HG03558 (cell line): ENCODE results near the gene BOLL.
"Not testable (repeated sequence)": the region's sequence is repeated elsewhere in the genome, so short reads cannot be mapped to it uniquely, and the experiment has no call there.

ENCODE experiments used
- ATAC-seq: cut with Tn5 transposase; IDR thresholded peaks from one replicate; pipeline ENCODE4 v1.9.1; 2021; ENCODE audit warnings: moderate number of reproducible peaks; ENCODE audit not compliant: unreplicated experiment; ENCODE audit errors: extremely low read depth

The BOLL gene

GRCh38 chr2:197799068-197799467, 13.9 kb upstream of the BOLL start:
- no peak for ATAC-seq

- ATAC-seq = no peak
Observed at GRCh38 chr2:197798187-197798586, 13.1 kb upstream of the BOLL start.

DNA sequence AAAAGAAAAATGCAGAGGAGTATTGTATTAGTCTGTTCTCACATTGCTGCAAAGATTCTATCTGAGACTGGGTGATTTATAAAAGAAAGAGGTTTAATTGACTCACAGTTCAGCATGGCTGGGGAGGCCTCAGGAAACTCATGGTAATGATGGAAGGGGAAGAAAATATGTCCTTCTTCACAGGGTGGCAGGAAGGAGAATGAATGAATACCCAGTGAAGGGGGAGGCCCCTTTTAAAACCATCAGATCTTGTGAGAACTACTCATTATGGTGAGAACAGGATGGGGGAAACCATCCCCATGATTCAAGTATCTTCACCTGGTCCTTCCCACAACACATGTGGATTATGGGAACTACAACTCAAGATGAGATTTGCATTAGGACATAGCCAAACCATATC, 10.2 kb upstream of the BOLL start:
- ATAC-seq = no peak

GRCh38 chr2:197793456-197793855, 8.3 kb upstream of the BOLL start:
- ATAC-seq = no peak

DNA sequence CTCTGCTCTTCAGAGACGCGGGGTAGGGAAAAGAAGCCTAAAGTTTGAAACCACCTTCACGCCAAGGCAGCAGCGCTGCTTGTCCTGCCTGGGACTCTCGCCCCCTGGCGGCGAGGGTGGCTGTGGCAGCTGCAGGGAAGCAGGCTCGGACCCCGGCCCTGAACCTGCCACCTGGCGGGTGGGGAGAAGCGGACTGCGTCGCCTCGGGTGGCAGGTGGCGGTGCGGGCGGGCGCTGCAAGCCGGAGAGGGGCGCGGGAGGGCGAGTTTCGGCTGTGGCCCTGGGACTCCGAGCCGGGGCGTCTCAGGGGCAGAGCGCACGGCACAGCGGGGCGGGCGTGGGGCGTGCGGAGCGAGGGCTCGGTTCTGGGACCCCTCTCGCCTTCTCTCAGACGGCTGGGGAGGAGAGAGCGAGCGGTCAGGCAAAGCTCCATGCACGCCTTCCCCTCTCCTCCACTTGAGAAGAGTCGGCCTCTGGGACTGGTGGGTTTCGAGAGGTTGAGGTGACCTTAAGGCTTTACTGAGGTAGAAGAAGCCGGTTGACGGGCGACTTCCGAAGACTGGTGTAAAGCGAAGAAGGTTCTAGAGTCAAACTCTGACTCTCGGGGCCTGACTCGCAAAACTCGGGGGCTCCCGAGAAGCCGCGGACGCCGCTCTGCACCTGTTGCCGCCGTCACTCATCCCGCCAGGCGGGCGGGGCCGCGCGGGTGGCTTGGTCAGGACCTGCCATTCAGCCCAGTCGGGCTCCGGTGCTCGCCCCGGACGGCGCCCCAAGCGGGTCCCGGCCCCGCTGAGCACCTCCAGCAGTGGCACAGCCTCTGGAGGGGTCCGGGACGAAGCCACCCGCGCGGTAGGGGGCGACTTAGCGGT, 1.1 kb upstream of the BOLL start:
- peak; percentile 42 for ATAC-seq

DNA sequence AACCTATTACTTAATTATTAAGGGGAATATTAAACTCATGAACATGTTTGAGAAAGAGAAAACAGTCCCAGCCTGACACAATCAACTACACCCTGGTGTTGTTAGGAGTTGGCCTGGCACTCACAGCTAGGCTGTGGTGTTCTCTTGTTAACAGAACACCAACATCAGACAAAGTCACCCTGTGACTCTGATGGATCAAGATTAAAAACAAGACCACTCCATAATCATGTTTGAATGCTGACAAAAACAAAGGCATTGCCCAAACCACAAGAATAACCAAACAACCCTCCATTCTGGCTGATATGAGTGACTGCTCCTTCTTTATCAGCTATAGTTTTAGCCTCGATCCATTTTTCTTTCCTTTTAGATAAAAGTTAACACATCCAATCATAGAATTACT, 3.0 kb downstream of the BOLL start:
- no peak for ATAC-seq

DNA sequence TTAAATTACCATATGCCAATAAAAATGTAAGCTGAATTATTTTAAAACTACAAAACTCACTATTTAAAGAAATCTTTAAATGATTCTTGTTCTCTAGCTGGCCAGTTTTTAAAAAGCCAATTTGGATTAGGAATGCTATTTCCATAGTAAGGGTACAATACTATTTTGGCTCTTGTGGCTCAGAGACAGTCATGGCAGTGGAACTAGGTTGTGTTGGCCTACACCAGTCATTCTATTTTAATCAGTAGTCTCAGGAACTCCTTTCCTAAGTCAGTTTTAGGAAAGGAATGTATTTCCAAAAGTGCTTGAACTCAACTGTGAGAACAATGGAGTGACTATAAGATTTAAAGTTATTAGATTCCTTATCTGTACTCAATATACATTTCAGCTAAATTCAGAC, 5.9 kb downstream of the BOLL start:
- no peak for ATAC-seq

DNA sequence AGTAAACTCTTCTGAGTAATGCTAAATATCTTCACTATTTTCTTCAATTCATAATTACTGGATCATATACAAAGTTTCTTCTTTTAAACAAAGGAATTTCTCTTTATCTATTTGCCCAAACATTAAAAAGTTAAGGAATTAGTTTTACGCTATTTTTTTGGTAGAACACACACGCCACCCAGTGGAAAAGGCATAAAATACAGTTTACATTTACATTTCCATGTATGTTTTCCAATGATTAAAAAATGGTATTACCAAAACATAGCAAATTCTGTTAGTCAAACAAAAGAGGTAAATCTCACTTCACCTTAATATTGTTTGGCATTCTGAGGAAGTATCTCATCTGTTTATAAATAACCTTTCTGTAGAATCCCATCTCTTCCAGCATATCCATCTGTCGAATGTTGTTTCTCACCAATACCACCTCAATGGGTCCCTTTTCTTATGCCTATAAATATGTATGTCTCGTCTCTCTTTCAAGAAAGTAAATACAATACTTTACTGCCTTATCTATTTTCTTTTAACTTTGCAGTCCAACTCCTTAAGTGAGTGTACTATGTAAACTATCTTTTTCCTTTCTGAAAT, 7.2 kb downstream of the BOLL start:
- ATAC-seq = no peak

GRCh38 chr2:197760293-197760657, 24.8 kb downstream of the BOLL start:
- no peak for ATAC-seq

DNA sequence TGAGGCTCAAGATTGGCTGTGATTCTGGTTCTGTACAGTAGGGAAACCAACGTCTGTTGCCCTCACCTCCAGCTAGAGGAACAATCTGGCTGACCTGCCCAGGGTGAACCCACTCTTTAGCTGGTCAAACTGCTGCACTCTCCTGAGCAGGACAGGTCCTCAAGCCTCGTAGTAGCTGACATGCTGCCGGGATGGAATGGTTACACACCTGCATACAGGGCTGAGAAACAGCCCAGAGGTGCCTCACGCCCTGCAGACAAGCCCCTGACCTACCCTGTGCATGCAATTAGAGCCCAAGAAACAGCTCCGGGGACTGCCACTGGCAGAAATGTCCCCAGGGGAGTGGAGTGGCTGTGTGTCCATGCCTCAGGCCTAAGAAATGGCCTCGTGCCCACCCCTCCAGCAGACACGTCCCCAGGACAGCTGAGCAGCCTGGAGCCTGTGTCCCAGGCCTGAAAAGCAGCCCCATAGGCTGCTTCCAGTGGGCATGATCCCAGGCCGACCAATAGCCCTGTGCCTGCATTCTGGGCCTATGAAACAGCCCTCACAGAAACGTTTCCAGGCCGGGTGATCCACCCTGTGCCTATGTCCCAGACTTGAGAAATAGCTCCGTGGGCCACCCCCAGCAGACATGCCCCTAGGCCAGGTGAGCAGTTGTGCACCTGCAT, 25.4 kb downstream of the BOLL start:
- no peak for ATAC-seq

DNA sequence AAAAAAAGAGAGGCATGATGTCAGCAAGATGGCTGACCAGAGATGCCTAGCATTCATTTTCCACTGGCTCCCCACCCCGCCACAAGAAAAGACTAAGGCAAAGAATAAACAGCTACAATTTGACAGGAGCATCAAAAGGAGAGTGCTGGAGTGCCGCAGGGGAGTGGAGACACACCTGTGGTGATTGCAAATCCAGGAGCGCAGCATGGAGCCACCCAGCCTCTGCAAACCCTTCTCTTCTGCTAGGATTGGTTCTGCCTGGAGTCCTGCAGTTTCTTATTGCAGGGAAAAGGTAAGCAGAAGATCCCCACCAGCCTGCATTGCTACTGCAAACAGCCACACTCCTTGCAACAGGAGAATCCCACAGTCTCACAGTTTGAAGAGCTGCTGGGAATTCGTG, 26.1 kb downstream of the BOLL start:
- no peak for ATAC-seq

- ATAC-seq = no peak
Observed at GRCh38 chr2:197740200-197740599, 44.9 kb downstream of the BOLL start.

DNA sequence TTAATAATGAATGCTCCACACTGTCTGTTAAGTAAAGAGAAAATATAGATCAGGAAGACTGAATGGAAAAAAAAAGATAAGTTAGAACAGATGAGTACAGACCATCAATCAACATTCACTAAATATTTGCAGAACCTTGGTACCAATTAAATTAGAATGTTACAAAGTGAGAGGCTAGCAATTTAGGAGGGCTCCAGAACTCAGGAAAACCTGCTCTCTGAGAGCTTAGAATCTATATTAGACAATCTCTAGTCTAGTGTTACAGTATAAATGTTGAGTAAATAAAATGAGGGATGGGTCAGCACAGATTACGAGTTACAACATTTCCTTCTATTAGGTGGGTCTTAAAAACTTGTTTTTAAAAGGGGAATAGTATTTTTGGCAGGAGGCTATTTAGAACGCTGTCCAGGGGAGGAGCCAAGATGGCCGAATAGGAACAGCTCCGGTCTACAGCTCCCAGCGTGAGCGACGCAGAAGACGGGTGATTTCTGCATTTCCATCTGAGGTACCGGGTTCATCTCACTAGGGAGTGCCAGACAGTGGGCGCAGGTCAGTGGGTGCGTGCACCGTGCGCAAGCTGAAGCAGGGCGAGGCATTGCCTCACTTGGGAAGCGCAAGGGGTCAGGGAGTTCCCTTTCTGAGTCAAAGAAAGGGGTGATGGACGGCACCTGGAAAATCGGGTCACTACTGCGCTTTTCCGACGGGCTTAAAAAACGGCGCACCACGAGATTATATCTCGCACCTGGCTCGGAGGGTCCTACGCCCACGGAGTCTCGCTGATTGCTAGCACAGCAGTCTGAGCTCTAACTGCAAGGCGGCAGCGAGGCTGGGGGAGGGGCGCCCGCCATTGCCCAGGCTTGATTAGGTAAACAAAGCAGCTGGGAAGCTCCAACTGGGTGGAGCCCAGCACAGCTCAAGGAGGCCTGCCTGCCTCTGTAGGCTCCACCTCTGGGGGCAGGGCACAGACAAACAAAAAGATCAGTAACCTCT, 56.3 kb downstream of the BOLL start:
- not testable (repeated sequence) for ATAC-seq

- no peak for ATAC-seq
Observed at GRCh38 chr2:197727011-197727410, 58.1 kb downstream of the BOLL start.

GRCh38 chr2:197717863-197718262, 67.3 kb downstream of the BOLL start:
- no peak for ATAC-seq

GRCh38 chr2:197713271-197713670, 71.8 kb downstream of the BOLL start:
- ATAC-seq = no peak

DNA sequence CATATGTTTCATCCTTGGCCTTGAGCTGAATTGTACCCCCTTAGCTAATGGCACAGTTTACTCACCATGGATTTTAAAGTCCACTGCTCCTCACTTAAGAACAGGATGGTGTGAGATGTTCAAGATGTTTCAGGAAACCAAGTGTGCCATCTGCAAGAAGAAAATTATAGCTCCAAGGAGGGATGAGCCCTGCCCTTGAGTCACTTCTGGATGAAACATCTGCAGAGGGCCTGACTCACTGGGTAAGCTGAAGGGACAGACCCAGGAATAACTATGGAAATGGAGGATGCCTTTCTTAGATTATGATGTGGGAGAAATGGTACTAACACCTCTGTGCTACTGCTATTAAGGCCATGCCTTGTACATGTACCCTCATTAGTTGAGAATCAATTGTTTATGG, 73.5 kb downstream of the BOLL start:
- ATAC-seq = no peak

DNA sequence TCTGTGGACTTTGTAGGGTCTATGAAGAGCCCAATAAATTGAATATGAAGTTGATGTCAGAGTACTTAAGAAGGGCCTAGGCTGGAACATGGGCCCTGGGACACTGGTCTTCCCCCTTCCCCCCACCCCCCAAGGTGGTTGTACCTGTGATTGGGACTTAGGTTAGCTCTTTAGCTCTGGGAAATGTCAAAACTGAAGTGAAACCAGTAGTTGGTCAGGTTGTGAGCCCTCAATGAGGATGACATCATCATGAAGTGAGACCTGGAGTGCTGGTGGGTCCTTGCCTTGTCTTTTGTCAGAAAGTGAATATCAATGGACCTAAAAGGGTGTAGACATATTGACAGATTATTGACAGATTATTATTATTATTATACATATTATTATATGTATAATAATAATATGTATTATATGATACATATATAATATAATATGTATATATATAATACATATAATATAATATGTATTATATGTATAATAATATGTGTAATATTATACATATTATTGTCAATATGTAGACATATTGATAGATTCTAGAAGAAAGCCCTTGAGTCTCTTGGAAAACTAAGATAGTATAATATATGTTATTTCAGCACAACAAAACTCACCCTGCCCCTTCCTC, 74.6 kb downstream of the BOLL start:
- ATAC-seq = peak; percentile 91

DNA sequence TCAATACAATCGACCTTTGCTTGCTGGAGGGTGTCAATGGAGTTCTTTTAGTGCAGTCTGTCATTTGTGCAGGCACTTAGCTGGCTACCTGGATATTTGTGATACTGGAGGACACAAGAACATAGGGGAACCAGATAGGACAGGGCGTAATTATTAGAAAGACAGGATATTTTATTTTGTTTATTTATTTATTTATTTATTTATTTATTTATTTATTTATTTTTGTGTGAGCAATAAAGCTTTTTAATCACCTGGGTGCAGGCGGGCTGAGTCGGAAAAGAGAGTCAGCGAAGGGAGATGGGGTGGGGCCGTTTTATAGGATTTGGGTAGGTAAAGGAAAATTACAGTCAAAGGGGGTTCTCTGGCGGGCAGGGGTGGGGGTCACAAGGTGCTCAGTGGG, 76.0 kb downstream of the BOLL start:
- ATAC-seq = not testable (repeated sequence)

GRCh38 chr2:197708331-197708730, 76.8 kb downstream of the BOLL start:
- ATAC-seq = no peak
